Hematopoietic multipotent progenitor cell (in vitro differentiated cells): Measurements from ENCODE around the gene STEAP1. TPM values are rescaled to one million over a fixed set of nuclear protein-coding genes. Genes with fewer than 3 reads are reported as not detected.

Experiments used
- DNase-seq, 3 donors: peaks; one replicate each; pipeline ENCODE4 v3.0.0-alpha.2; 2011 to 2015; ENCODE audit warnings: low read depth in 2 of 3, low spot score in 2 of 3
- total RNA-seq: library from RNA; depleted of rRNA; stranded (reverse); fragments of >200 nt; gene quantifications from one replicate; pipeline ENCODE4 v1.2.3, GENCODE V29; 2012

STEAP1 gene
- total RNA-seq, 1 donor = 0.27 TPM

DNA sequence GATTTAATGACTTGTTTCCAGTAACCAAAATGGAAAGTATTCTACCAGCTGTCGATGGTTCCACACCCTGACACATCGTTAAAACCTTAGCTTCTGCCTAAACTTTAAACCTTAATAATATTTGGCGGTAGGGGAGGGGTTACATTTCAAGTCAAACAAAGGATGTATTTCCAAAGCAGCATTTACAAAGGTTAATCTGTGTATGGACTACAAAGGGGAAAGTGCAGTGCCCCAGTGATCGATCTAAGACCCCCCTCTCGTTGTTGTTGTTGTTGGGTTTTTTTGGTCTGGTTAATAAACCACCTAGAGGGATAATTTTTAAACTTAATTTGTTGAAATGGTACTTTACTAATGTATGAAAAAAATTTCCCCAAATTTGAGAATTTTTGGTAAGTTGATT is 56.2 kb downstream of the STEAP1 start:
- DNase-seq = no peak

GRCh38 chr7:90210981-90211380 is 56.7 kb downstream of the STEAP1 start:
- DNase-seq = no peak

- peak in 2 of 3 donors; percentile 71 to 72 for DNase-seq
Measured at GRCh38 chr7:90211391-90212148, 57.3 kb downstream of the STEAP1 start, which contains the start of gene STEAP2. TSS of gene STEAP2 (plus strand) at chr7:90211740. CDS start at chr7:90225083, 13,343 bp downstream.

GRCh38 chr7:90212149-90212495 is 57.9 kb downstream of the STEAP1 start:
- DNase-seq = peak in 1 of 3 donors; percentile 5

DNA sequence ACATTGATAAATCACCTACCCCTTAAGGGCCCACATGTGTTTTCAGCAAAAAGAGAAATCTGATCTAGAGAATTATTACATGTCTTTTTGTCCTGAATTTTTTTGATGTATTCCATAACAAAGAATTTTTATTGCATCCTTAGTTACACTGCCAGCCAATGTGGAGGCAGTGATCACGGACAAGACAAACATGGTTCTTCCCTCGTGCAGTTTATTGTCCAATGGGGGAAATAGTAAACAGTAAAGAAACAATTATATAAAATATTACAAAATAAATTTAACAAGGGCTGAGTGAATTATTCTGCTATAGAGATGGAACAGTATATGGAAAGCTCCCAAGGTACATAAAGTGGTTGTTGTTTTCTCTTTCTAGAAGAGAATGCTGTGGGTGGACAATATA is 59.3 kb downstream of the STEAP1 start:
- DNase-seq = no peak

Other genes starting within 250 kb of the STEAP1 start
- under 0.01 TPM for gene STEAP2, start 57.3 kb downstream of the STEAP1 start, total RNA-seq
- gene CFAP69, start 90.7 kb downstream of the STEAP1 start, total RNA-seq = 2.4 TPM
- gene FAM237B, start 166.8 kb downstream of the STEAP1 start, total RNA-seq = not detected
- gene GTPBP10, start 192.2 kb downstream of the STEAP1 start, total RNA-seq = 3.8 TPM
- 11.0 TPM for gene CLDN12, start 249.0 kb downstream of the STEAP1 start, total RNA-seq